K562 (cell line): Measurements from ENCODE around the gene ADAT3. TPM values are rescaled to one million over a fixed set of nuclear protein-coding genes. Genes with fewer than 3 reads are reported as not detected.

ENCODE experiments used
- HDAC2 ChIP-seq: fragments of 450-650 bp; IDR thresholded peaks from 2 replicates; pipeline ENCODE4 v1.6.1; 2016; ENCODE audit warnings: mild to moderate bottlenecking
- KLF10 ChIP-seq: fragments of 250-450 bp; sonication (Bioruptor Pico); IDR thresholded peaks from 2 replicates; pipeline ENCODE4 v1.6.1; 2021; ENCODE audit warnings: matching md5 sums
- KLF13 ChIP-seq: fragments of 450-650 bp; IDR thresholded peaks from 2 replicates; pipeline ENCODE4 v1.6.1; 2016; ENCODE audit warnings: missing genetic modification characterization, low read depth, mild to moderate bottlenecking, missing compliant biosample characterization, moderate library complexity, borderline replicate concordance
- RBBP5 ChIP-seq: fragments of 200-600 bp; sonication (generic); IDR thresholded peaks from 2 replicates; pipeline ENCODE4 v1.6.1; 2012; ENCODE audit warnings: borderline replicate concordance, mild to moderate bottlenecking, low read length, control low read depth, inconsistent platforms; ENCODE audit not compliant: insufficient read depth, poor library complexity, severe bottlenecking
- RNF2 ChIP-seq: sonication (generic); IDR thresholded peaks from 2 replicates; pipeline ENCODE4 v1.6.1; 2016
- TAF9B ChIP-seq: fragments of 450-650 bp; IDR thresholded peaks from 2 replicates; pipeline ENCODE4 v1.6.1; 2018; ENCODE audit warnings: mild to moderate bottlenecking; ENCODE audit not compliant: partially characterized antibody
- TEAD2 ChIP-seq: fragments of 450-650 bp; IDR thresholded peaks from 2 replicates; pipeline ENCODE4 v1.6.1; 2016; ENCODE audit warnings: missing genetic modification characterization, control low read depth, missing compliant biosample characterization
- polyA plus RNA-seq, 8 experiments: library from polyadenylated mRNA; depleted of rRNA in 4 of 8; stranded (reverse) in 5 of 8; unstranded in 3 of 8; fragments of >200 nt; fragmentation: Nextera tagmentation in 2 of 8; fragmentation: Illumina TruSeq in 1 of 8; extraction: Ambion mirVana in 2 of 8; extraction: Trizol in 1 of 8; gene quantifications; 2 replicates each; pipeline versions ENCODE4 v1.2.1 to v1.2.3, GENCODE V29; 2011 to 2014; ENCODE audit warnings: inconsistent platforms in 1 of 8, missing spikeins in 1 of 8
- total RNA-seq, 7 experiments: library from RNA; depleted of rRNA in 6 of 7; stranded (reverse); fragments of >200 nt in 6 of 7; fragmentation: Illumina TruSeq in 2 of 7; extraction: Trizol in 2 of 7; gene quantifications; 2 replicates each; pipeline versions ENCODE4 v1.2.1 to v1.2.3, GENCODE V29; 2011 to 2021; ENCODE audit warnings: low replicate concordance in 1 of 7
- TF ChIP-seq, protein P1 (sequence below): fragments of 200-800 bp; sonication (Bioruptor generic); IDR thresholded peaks from 2 replicates; pipeline ENCODE4 v1.6.1; 2016; ENCODE audit warnings: missing genetic modification characterization, missing compliant biosample characterization
- TF ChIP-seq, protein P2 (sequence below): fragments of 450-650 bp; IDR thresholded peaks from 2 replicates; pipeline ENCODE4 v1.6.1; 2016; ENCODE audit warnings: mild to moderate bottlenecking
- TF ChIP-seq, protein P3 (sequence below): fragments of 450-650 bp; conservative IDR thresholded peaks from 2 replicates; pipeline ENCODE4 v1.6.1; 2016; ENCODE audit warnings: missing genetic modification characterization, low read depth, mild to moderate bottlenecking, control low read depth, missing compliant biosample characterization
- TF ChIP-seq, protein P4 (sequence below): fragments of 250-450 bp; sonication (Bioruptor Pico); IDR thresholded peaks from 2 replicates; pipeline ENCODE4 v1.8.0; 2022; ENCODE audit warnings: moderate library complexity, mild to moderate bottlenecking, inconsistent platforms
- TF ChIP-seq, protein P5 (sequence below): fragments of 200-800 bp; sonication (Bioruptor generic); IDR thresholded peaks from 2 replicates; pipeline ENCODE4 v1.6.1; 2017; ENCODE audit warnings: missing genetic modification characterization, missing compliant biosample characterization
- TF ChIP-seq, protein P6 (sequence below): fragments of 450-650 bp; formaldehyde crosslinking; IDR thresholded peaks from 2 replicates; pipeline ENCODE4 v1.4.0; 2020; ENCODE audit warnings: mild to moderate bottlenecking, moderate library complexity

The ADAT3 gene
- total and polyA plus RNA-seq, 9 of the 15 experiments (the other 6 are each of a cell fraction or from before 2014, with no cell fraction given), result 0.67 to 15.6 (median 7.8) TPM; not detected in 4

DNA sequence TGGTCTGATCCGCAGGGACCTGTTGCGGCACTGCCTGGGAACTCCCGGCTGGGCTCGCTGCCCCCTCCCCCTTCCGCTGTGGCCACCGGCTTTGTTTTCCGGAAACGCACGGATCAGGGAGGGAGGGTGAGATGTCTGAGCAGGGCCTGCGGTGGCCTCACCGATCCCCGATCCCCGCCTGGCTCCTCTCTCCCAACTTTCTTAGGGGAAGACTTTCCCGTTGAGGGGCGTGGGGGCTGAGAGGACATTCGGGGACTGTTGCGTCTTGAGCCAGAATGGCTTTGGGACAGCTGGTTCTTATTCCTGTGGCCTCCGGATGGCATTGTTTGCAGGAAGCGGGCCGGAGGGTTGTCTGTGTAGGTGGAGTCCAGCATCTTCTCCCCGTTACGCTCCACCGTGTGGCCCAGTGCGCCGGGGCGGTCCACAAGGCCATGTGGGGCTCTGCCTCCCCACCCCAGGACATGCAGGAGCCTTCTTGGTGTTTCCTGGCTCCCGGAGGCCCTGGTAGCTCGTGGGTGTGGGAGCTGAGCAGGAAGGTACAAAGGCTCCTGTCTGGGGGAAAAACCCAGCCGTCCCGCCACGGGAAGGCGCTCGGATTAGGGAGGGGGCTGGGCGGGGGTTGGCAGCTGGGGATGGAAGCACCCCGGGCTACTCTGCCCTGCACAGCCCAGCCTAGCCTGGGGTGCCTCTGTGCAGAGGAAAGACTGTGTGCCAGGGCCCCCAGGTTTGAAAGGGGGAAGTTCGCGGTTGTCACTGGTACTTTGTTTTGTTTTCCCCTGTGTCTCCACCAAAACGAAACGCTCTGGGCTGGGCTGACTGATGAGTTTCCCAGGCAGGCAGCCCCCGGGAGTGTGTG lies 37.1 kb downstream of the ADAT3 start (continued):
- TF ChIP-seq, protein P1, sequence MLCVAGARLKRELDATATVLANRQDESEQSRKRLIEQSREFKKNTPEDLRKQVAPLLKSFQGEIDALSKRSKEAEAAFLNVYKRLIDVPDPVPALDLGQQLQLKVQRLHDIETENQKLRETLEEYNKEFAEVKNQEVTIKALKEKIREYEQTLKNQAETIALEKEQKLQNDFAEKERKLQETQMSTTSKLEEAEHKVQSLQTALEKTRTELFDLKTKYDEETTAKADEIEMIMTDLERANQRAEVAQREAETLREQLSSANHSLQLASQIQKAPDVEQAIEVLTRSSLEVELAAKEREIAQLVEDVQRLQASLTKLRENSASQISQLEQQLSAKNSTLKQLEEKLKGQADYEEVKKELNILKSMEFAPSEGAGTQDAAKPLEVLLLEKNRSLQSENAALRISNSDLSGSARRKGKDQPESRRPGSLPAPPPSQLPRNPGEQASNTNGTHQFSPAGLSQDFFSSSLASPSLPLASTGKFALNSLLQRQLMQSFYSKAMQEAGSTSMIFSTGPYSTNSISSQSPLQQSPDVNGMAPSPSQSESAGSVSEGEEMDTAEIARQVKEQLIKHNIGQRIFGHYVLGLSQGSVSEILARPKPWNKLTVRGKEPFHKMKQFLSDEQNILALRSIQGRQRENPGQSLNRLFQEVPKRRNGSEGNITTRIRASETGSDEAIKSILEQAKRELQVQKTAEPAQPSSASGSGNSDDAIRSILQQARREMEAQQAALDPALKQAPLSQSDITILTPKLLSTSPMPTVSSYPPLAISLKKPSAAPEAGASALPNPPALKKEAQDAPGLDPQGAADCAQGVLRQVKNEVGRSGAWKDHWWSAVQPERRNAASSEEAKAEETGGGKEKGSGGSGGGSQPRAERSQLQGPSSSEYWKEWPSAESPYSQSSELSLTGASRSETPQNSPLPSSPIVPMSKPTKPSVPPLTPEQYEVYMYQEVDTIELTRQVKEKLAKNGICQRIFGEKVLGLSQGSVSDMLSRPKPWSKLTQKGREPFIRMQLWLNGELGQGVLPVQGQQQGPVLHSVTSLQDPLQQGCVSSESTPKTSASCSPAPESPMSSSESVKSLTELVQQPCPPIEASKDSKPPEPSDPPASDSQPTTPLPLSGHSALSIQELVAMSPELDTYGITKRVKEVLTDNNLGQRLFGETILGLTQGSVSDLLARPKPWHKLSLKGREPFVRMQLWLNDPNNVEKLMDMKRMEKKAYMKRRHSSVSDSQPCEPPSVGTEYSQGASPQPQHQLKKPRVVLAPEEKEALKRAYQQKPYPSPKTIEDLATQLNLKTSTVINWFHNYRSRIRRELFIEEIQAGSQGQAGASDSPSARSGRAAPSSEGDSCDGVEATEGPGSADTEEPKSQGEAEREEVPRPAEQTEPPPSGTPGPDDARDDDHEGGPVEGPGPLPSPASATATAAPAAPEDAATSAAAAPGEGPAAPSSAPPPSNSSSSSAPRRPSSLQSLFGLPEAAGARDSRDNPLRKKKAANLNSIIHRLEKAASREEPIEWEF, result no peak
- TF ChIP-seq, protein P2, sequence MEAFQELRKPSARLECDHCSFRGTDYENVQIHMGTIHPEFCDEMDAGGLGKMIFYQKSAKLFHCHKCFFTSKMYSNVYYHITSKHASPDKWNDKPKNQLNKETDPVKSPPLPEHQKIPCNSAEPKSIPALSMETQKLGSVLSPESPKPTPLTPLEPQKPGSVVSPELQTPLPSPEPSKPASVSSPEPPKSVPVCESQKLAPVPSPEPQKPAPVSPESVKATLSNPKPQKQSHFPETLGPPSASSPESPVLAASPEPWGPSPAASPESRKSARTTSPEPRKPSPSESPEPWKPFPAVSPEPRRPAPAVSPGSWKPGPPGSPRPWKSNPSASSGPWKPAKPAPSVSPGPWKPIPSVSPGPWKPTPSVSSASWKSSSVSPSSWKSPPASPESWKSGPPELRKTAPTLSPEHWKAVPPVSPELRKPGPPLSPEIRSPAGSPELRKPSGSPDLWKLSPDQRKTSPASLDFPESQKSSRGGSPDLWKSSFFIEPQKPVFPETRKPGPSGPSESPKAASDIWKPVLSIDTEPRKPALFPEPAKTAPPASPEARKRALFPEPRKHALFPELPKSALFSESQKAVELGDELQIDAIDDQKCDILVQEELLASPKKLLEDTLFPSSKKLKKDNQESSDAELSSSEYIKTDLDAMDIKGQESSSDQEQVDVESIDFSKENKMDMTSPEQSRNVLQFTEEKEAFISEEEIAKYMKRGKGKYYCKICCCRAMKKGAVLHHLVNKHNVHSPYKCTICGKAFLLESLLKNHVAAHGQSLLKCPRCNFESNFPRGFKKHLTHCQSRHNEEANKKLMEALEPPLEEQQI, result no peak
- no peak for TF ChIP-seq KLF13 (tag)
- TF ChIP-seq RNF2, result no peak
- peak; percentile 76; the same call in 1 of the 2 replicates for TF ChIP-seq HDAC2
- no peak for TF ChIP-seq TAF9B
- TF ChIP-seq, protein P3, sequence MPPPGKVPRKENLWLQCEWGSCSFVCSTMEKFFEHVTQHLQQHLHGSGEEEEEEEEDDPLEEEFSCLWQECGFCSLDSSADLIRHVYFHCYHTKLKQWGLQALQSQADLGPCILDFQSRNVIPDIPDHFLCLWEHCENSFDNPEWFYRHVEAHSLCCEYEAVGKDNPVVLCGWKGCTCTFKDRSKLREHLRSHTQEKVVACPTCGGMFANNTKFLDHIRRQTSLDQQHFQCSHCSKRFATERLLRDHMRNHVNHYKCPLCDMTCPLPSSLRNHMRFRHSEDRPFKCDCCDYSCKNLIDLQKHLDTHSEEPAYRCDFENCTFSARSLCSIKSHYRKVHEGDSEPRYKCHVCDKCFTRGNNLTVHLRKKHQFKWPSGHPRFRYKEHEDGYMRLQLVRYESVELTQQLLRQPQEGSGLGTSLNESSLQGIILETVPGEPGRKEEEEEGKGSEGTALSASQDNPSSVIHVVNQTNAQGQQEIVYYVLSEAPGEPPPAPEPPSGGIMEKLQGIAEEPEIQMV (tag), result no peak
- TF ChIP-seq, protein P4, sequence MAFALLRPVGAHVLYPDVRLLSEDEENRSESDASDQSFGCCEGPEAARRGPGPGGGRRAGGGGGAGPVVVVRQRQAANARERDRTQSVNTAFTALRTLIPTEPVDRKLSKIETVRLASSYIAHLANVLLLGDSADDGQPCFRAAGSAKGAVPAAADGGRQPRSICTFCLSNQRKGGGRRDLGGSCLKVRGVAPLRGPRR, result no peak
- TF ChIP-seq, protein P5, sequence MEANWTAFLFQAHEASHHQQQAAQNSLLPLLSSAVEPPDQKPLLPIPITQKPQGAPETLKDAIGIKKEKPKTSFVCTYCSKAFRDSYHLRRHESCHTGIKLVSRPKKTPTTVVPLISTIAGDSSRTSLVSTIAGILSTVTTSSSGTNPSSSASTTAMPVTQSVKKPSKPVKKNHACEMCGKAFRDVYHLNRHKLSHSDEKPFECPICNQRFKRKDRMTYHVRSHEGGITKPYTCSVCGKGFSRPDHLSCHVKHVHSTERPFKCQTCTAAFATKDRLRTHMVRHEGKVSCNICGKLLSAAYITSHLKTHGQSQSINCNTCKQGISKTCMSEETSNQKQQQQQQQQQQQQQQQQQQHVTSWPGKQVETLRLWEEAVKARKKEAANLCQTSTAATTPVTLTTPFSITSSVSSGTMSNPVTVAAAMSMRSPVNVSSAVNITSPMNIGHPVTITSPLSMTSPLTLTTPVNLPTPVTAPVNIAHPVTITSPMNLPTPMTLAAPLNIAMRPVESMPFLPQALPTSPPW, result peak; percentile 81
- peak; percentile 62 for TF ChIP-seq RBBP5
- TF ChIP-seq, protein P6, sequence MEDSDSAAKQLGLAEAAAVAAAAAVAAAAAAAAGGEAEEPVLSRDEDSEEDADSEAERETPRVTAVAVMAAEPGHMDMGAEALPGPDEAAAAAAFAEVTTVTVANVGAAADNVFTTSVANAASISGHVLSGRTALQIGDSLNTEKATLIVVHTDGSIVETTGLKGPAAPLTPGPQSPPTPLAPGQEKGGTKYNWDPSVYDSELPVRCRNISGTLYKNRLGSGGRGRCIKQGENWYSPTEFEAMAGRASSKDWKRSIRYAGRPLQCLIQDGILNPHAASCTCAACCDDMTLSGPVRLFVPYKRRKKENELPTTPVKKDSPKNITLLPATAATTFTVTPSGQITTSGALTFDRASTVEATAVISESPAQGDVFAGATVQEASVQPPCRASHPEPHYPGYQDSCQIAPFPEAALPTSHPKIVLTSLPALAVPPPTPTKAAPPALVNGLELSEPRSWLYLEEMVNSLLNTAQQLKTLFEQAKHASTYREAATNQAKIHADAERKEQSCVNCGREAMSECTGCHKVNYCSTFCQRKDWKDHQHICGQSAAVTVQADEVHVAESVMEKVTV (CRISPR knock-in tag), result no peak
- no peak for TF ChIP-seq KLF10
- no peak for TF ChIP-seq TEAD2 (tag)
